CD4-positive, alpha-beta T cell (primary cell): ENCODE data around the gene TRMT61A. TPM values are rescaled to one million over a fixed set of nuclear protein-coding genes. Genes with fewer than 3 reads are reported as not detected.

Experiments
- ATAC-seq: fragments of 200-7000 bp; cut with Tn5 transposase; one replicate; pipeline ENCODE4 v1.10.0; 2022; ENCODE audit warnings: mild to moderate bottlenecking; ENCODE audit not compliant: poor library complexity
- CTCF ChIA-PET: fragments of 350-600 bp; sonication (Branson Sonifier 250); formaldehyde crosslinking; loops from one replicate; lab custom pipeline; 2021; ENCODE audit warnings: antibody characterized with exemption, inconsistent platforms; lab: Charles Lee
- POLR2A ChIA-PET: fragments of 350-600 bp; sonication (Branson Sonifier 250); formaldehyde crosslinking; loops from one replicate; lab custom pipeline; 2021; ENCODE audit warnings: antibody characterized with exemption, inconsistent platforms; lab: Charles Lee
- DNase-seq, 14 experiments: peaks; one replicate each; pipeline ENCODE4 v3.0.0-alpha.2; 2013 to 2020; ENCODE audit warnings: mixed read lengths in 2 of 14
- H3K27ac ChIP-seq, 2 donors: one replicate each; pipeline versions ENCODE4 v1.5.1 to v1.7.0; 2013; ENCODE audit warnings: low read length in 2 of 2, low read depth in 1 of 2, mild to moderate bottlenecking in 1 of 2
- H3K27me3 ChIP-seq, 2 experiments: 1 replicate in 1 of 2; 2 replicates in 1 of 2; pipeline versions ENCODE4 v1.6.1 to v1.7.0; 2013; ENCODE audit warnings: low read length in 2 of 2, control low read depth in 1 of 2, mild to moderate bottlenecking in 1 of 2, moderate library complexity in 1 of 2; ENCODE audit not compliant: insufficient read depth in 2 of 2, control insufficient read depth in 1 of 2
- H3K36me3 ChIP-seq: one replicate; pipeline ENCODE4 v1.6.1; 2013; ENCODE audit warnings: low read length, control low read depth; ENCODE audit not compliant: insufficient read depth
- H3K4me1 ChIP-seq: one replicate; pipeline ENCODE4 v1.6.1; 2013; ENCODE audit warnings: low read length, control low read depth; ENCODE audit not compliant: insufficient read depth
- H3K4me3 ChIP-seq: one replicate; pipeline ENCODE4 v1.5.1; 2013; ENCODE audit warnings: mild to moderate bottlenecking, low read length, moderate library complexity
- H3K9me3 ChIP-seq, 2 experiments: 1 replicate in 1 of 2; 2 replicates in 1 of 2; pipeline versions ENCODE4 v1.6.1 to v1.7.0; 2013; ENCODE audit warnings: low read length in 2 of 2, mild to moderate bottlenecking in 2 of 2, control low read depth in 1 of 2, moderate library complexity in 1 of 2; ENCODE audit not compliant: control insufficient read depth in 1 of 2, insufficient read depth in 1 of 2
- H3K27ac Mint-ChIP-seq: one replicate; pipeline ENCODE4 v1.8.0; 2020; ENCODE audit warnings: mixed read lengths
- H3K27me3 Mint-ChIP-seq: one replicate; pipeline ENCODE4 v1.8.0; 2021; ENCODE audit warnings: mixed read lengths
- H3K36me3 Mint-ChIP-seq: one replicate; pipeline ENCODE4 v1.8.0; 2021; ENCODE audit warnings: low read depth, mixed read lengths
- H3K4me1 Mint-ChIP-seq: one replicate; pipeline ENCODE4 v1.8.0; 2021; ENCODE audit warnings: low read depth, mixed read lengths
- H3K4me3 Mint-ChIP-seq: one replicate; pipeline ENCODE4 v1.8.0; 2020; ENCODE audit warnings: mild to moderate bottlenecking, mixed read lengths
- H3K9me3 Mint-ChIP-seq: one replicate; pipeline ENCODE4 v1.8.0; 2020; ENCODE audit warnings: mixed read lengths
- intact Hi-C, 2 experiments: fragments of 100-400 bp; cut with DNase I in 1 of 2; cut with micrococcal nuclease in 1 of 2; formaldehyde crosslinking; loops; one replicate each; pipeline versions ENCODE4 v1.15.1 to v1.9.0; 2023 to 2025; cut with DNase I, micrococcal nuclease
- total RNA-seq, 174 experiments: library from RNA in 2 of 174; stranded (reverse) in 2 of 174; gene quantifications; one replicate each; pipeline ENCODE4 v1.2.3 and lab custom pipeline; 2021 to 2026
- TF ChIP-seq, protein P1 (sequence below): fragments of 200-600 bp; IDR thresholded peaks from one replicate; pipeline ENCODE4 v1.8.0; 2022; ENCODE audit warnings: antibody characterized with exemption, mild to moderate bottlenecking

The TRMT61A gene
- total RNA-seq, 2 experiments from 2014 or later, result 9.2 to 9.8 TPM

DNA sequence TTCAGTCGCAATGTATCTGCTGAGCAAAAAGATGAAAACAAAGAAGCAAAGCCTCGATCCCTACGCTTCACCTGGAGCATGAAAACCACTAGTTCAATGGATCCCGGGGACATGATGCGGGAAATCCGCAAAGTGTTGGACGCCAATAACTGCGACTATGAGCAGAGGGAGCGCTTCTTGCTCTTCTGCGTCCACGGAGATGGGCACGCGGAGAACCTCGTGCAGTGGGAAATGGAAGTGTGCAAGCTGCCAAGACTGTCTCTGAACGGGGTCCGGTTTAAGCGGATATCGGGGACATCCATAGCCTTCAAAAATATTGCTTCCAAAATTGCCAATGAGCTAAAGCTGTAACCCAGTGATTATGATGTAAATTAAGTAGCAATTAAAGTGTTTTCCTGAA is 26.1 kb upstream of the TRMT61A start:
- DNase-seq, result no peak

DNA sequence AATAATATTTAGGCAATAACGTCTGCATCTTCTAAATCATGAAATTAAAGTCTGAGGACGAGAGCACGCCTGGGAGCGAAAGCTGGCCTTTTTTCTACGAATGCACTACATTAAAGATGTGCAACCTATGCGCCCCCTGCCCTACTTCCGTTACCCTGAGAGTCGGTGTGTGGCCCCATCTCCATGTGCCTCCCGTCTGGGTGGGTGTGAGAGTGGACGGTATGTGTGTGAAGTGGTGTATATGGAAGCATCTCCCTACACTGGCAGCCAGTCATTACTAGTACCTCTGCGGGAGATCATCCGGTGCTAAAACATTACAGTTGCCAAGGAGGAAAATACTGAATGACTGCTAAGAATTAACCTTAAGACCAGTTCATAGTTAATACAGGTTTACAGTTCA is 25.7 kb upstream of the TRMT61A start:
- H3K9me3 Mint-ChIP-seq, result no peaks in the 10 kb centered on the region
- H3K27ac Mint-ChIP-seq, result no peak overlapping the region
- H3K36me3 Mint-ChIP-seq, result peaks cover 75% of the 10 kb centered on the region

More for the DNA sequence above, 26.1 kb upstream of the TRMT61A start:
- H3K4me3 Mint-ChIP-seq, result no peak overlapping the region
- no peak for ATAC-seq
- H3K4me1 ChIP-seq, result peaks cover 7% of the 10 kb centered on the region
- intact Hi-C loops, result no loop called here
- no peaks in the 10 kb centered on the region for H3K27me3 Mint-ChIP-seq
- no peaks in the 10 kb centered on the region for H3K9me3 Mint-ChIP-seq
- ChIA-PET POLR2A (no interaction called here), CTCF (interaction anchor here (1.0 kb wide), 1 partner anchor 44 kb away, joined by 3 read pairs; no protein-coding TSS in a partner anchor)
- peaks cover 16% of the 10 kb centered on the region for H3K4me1 Mint-ChIP-seq
- no peak overlapping the region for H3K4me3 ChIP-seq
- peaks cover 74% of the 10 kb centered on the region for H3K36me3 Mint-ChIP-seq
- H3K27me3 ChIP-seq, result no peaks in the 10 kb centered on the region
- TF ChIP-seq, protein P1, sequence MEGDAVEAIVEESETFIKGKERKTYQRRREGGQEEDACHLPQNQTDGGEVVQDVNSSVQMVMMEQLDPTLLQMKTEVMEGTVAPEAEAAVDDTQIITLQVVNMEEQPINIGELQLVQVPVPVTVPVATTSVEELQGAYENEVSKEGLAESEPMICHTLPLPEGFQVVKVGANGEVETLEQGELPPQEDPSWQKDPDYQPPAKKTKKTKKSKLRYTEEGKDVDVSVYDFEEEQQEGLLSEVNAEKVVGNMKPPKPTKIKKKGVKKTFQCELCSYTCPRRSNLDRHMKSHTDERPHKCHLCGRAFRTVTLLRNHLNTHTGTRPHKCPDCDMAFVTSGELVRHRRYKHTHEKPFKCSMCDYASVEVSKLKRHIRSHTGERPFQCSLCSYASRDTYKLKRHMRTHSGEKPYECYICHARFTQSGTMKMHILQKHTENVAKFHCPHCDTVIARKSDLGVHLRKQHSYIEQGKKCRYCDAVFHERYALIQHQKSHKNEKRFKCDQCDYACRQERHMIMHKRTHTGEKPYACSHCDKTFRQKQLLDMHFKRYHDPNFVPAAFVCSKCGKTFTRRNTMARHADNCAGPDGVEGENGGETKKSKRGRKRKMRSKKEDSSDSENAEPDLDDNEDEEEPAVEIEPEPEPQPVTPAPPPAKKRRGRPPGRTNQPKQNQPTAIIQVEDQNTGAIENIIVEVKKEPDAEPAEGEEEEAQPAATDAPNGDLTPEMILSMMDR, result no peak
- H3K36me3 ChIP-seq, result peaks cover 65% of the 10 kb centered on the region
- H3K27ac ChIP-seq, result no peak overlapping the region
- no peaks in the 10 kb centered on the region for H3K9me3 ChIP-seq
- no peak overlapping the region for H3K27ac Mint-ChIP-seq

DNA sequence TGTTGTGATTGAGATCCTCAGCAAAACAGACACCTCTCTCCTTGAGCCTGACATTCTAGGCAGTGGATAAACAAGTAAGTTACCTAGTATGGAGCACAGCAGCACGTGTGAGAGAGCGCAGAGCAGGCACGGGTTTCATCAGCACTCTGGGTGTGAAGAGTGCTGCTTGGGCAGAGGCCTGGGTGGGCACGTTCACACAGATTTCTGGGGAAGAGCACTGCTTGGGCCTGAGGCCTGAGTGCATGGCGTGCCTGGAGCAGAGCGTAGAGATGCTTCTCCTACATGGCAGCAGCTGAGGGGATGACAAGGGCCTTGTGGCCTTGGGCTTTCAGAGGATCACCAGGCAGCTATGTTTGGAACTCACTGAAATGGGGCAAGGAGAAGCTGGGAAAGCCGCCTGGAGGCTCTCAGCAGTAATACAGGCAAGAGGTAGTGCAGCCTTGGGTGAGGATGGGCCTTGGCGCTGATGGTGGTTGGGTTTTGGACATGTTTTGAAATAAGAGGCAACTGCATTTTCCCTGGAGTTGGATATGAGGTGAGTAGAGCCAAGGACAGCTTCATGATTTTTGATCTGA is 23.9 kb upstream of the TRMT61A start:
- peaks cover 58% of the 10 kb centered on the region for H3K36me3 ChIP-seq
- no peak overlapping the region for H3K4me3 ChIP-seq
- H3K27me3 Mint-ChIP-seq, result no peaks in the 10 kb centered on the region
- H3K4me3 Mint-ChIP-seq, result no peak overlapping the region
- no peak overlapping the region for H3K27ac Mint-ChIP-seq
- DNase-seq, result no peak
- no peaks in the 10 kb centered on the region for H3K9me3 ChIP-seq
- peaks cover 79% of the 10 kb centered on the region for H3K36me3 Mint-ChIP-seq
- H3K27ac ChIP-seq, result no peak overlapping the region
- H3K27me3 ChIP-seq, result no peaks in the 10 kb centered on the region
- H3K4me1 ChIP-seq, result peaks cover 3% of the 10 kb centered on the region
- intact Hi-C loops, result no loop called here
- H3K4me1 Mint-ChIP-seq, result peaks cover 10% of the 10 kb centered on the region
- POLR2A ChIA-PET, result interaction anchor here (0.6 kb wide), 1 partner anchor 132 kb away, joined by 3 read pairs; no protein-coding TSS in a partner anchor
- TF ChIP-seq, protein P1, result no peak
- H3K9me3 Mint-ChIP-seq, result no peaks in the 10 kb centered on the region
- CTCF ChIA-PET, result interaction anchor here (1.3 kb wide), 1 partner anchor 13 kb away, joined by 4 read pairs; no protein-coding TSS in a partner anchor
- no peak for ATAC-seq

More for the DNA sequence above, 25.7 kb upstream of the TRMT61A start:
- Mint-ChIP-seq H3K27me3 (no peaks in the 10 kb centered on the region), H3K4me1 (peaks cover 16% of the 10 kb centered on the region), H3K4me3 (no peak overlapping the region)
- Histone ChIP-seq H3K36me3 (peaks cover 65% of the 10 kb centered on the region), H3K27me3 (no peaks in the 10 kb centered on the region), H3K4me3 (no peak overlapping the region), H3K9me3 (no peaks in the 10 kb centered on the region), H3K27ac (no peak overlapping the region), H3K4me1 (peaks cover 7% of the 10 kb centered on the region)
- DNase-seq, result no peak
- no peak for ATAC-seq
- ChIA-PET POLR2A (no interaction called here), CTCF (interaction anchor here (1.0 kb wide), 1 partner anchor 44 kb away, joined by 3 read pairs; no protein-coding TSS in a partner anchor)
- TF ChIP-seq, protein P1, result no peak
- intact Hi-C loops, result no loop called here
